CD4-positive, alpha-beta T cell treated with Interferon gamma for 1 hour (primary cell): ENCODE measurements around the gene STK24.

ENCODE experiments used
- DNase-seq: peaks from one replicate; pipeline ENCODE4 v3.0.0-alpha.2; 2020

The STK24 gene

DNA sequence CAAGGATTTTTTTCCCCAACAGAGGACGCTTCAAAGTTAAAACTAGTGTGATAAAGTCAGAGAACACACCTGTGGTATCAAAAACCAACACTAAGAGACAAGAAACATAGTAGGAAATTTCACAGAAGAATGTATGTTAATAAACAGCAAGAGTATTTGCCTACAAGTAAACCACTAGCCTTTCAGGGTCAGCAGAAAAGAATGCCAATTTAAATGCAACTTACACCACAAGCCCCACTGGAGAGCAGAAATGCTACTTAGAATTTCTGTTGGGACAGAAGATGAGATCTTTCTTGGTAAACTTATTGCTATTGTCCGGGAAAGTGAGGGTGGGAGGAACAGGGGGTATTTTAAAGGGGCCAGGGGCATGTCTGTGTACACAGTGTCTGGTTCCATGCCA is 68.6 kb downstream of the STK24 start:
- no peak for DNase-seq

DNA sequence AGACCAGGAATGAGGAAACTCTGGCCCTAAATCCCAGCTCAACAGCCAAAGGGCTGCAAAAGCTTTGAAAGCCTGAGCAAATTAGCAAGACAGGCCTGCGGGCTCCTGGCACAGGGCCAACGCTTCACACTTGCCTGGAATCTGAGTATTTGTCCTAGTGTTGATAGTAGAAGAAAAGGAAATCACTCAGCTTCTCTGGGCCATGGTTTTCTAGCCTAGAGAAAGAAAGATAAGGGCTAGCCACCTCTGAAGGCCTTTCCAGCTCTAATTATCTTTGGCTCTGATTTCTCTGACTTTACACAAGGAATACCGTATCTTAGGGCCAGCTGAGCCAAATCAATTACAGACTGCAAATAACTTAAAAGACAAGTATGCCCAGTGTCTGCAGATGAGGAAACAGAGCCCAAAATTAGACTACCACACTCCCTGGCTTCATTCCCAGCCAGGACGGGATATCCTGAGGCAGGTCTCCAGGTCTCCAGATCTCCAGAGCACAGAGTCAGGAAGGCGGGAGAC is 69.6 kb downstream of the STK24 start:
- DNase-seq: no peak

DNA sequence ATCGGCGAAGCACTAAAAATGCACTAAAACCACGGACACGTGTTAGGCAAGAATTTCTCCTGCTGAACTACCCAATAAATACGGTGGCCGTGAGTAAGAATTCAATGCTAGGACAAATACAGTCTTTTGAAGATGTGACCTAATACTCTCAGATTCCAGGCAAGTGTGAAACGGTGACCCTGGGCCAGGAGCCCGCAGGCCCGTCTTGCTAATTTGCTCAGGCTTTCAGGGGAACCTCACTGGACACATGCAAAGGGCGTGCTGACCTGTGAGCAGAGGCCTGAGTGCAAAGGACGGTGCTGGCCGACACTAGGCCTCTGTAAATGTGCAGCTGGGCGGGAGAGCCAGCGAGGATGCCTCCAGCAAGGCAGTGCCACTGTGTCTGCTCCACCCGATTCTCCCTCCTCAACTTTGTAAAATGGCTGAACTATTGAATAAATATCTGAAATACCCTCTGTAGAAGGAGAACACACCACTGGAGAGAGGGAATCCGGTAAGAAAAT is 70.1 kb downstream of the STK24 start:
- DNase-seq: no peak

DNA sequence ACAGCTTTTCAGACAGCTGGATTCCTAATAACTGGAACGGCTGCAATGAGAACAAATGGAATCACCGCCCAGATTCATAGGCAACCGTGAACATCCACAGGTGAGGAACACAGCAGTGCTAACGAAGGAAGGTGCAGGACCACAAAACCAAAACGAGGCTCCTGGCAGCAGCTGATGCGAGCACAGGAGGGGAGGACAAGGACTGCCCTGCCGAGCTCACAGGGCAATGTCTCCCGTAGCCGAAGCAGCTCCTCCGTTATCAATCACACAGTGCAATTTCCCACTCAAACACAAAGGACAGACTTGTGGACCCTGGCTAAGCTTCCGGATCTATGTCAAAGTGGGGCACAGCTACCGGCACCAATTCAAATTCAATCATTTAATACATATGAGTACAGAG is 70.6 kb downstream of the STK24 start:
- DNase-seq: no peak

DNA sequence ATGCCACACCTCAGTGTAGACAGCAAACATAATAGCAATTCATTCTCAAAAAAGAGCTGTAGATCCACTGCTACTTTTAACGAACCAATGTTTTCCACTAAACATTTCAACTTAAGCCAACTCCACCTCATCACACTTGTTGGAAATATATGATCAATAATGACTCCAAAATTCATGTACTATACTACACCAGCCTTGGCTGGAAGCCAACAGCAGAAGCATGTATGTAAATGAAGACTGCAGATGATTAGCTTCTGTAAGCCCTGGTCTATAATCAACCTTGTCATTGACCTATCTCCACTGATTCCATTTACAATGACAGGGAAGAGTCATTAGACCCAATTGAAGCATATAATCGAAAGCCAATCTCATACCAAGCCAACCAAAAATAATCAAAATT is 71.7 kb downstream of the STK24 start:
- no peak for DNase-seq

DNA sequence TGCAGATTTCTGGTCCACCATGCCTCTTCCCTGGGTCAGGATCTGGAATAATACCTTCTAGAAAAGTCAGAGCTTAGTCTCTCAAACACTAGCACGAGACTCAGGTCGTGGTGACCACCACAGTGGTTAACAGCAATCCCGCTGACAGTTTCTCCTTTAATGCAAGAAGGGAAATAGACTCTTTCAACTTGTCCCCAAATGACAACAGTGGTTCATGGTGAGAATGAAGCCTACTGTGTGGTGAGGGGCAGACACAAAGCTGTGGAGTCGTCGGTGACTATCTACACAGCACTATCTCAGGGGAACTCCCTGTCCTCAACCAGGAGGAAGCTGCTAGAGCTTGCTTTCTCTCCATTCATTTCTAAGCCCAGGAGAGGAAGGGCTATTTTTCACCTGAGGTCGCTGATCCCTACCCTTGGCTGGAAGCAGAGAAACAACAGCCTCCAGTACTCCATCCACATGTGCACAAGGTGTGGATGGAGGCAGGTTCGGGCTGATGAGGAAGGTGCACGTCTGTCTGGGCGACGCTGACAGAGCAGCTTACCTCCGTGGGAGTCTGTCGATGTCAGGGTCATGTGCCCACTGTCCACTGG is 72.4 kb downstream of the STK24 start:
- DNase-seq: no peak

DNA sequence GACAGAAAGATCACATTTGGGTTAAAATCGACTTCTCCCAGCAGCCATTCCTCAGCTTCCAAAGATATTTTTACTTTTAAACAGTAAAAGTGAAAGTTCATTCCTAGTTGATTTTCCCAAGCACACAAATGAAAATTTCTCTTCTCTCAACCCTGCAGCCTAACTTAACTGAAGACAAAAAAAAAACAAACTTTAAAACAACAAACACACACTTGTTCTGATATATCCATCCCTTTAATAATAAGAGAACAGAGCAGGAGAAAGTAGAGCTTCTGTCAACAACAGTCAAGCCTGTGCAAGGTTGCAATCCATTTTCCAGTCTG is 72.9 kb downstream of the STK24 start:
- no peak for DNase-seq

DNA sequence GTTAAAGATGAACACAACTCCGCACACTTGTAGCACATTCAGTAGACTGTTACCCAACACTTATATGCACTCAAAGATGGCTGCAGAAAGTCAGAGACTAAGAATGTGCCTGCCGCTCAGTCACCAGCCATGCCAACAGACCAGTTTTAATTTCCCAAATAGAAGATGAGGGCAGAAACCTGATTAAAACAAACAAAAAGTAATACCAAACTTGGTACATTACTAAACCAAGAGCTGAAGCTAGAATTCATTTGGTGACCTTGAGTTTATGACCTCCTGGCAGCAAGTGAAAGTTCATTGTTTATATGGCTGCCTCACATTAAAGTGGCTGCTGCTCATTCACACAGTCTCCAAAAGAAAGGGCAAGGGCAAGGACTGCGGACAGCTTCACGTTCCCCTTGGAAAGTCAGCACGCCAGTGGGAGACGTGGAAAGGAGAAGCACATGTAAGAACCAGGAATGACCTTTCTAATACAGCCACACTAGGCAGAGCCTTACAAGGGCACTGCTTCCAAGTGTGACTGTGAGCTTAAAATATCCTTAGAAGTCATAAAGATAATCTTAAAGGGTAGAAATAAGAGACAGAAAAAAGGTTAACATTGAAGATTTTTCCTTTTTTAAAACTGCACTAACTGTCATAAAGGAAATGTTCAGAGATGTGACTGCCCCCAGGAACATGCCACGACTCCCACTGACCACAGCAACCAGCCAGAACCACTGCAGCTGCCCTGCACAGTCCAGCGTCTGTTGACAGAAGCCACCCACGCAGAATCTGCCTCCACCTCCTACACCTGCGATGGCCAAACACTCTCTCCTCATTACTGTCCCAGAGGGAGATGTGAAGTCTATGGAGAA is 73.5 kb downstream of the STK24 start:
- no peak for DNase-seq

DNA sequence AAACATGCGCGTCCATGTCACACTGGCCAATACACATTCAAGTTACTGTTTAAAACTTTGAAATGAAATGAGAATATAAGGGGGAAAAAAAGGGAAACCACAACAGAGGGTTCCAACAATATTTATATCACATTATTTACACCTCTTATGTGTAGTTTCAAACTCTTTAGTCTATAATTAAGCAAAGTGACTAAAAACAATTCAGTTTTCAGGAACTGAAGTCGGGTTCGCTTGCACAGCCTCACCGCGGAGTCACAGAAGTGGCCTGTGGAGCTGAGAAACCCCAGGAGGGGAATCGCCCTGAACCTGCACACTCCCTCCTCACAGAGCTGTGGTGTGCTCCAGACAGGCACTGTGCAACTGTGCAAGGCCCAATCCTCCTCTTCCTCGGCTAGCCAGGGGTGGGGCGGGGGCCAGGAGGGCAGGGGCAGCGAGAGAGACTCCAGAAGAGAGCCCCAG is 75.9 kb downstream of the STK24 start:
- no peak for DNase-seq

DNA sequence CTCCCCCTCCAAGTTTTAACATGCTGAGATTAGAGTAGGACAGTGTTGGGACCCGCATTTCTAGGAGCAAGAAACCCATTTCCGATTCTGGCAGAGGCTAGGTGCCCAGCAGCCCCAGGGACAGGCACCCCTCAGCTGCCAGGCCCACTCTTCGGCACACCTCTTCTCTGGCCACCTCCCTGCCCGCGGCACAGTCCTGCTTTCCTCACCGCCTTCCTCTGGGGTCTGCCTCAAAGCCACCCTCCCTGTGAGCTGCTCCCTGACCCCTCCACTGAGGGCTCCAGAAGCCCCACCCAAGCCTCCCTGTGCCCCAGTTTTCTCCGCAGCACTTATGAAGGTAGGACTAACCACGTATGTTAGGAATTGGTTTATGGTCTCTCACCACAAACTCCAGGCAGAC is 79.9 kb downstream of the STK24 start:
- no peak for DNase-seq

DNA sequence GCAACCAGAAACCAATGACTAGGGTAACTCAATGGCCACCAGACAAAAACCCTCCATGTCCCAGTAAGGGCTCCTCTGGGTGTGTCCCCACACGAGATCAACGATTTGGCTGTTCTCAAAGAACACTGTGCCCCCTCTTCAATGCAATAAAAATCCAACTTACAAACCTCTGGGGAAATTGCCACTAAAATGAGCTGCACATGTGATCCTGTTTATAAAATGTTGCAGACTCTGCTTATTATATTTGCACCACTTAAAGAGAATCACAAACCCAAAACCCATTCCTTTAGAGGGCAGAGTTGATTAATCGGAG is 80.5 kb downstream of the STK24 start:
- DNase-seq: no peak

DNA sequence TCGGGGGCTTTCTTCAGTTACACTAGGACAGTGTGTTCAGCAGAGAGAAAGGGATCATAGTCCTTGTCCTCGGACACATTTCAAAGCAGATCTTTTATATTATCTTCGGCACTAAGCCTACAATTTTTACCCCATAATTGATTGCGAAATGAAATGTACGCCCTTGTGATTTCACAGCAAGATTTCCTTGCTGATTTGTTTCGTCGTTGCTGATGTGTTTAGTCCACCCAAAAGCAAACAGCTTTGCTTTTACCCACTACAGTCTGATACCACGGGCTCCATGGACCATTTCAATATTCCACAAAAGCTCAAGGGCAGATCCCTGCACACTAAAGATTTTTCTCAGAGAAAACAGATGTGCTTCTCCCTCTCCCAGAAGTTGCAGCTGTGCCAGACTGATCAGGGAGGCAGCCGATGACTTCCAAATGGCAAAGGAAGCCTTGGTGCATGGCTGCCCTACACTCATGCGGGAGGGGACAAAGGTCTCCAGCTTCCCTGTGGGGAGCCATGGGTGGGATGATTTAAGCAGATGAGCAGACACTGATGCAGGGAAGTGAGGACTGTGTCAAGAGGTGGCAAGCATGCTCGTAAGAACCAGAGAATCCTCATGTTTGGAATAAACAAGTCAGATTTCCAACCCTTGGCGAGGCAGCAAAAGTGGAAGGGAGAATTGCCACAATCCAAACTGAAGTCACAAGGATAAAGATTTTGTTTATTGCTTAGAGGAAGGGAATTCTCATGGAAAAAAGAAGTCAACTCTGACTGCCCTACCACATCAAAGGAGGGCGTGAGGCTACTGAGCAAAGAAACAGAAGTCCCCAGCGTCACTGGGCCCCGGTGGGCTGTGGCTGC is 81.1 kb downstream of the STK24 start:
- DNase-seq: no peak

DNA sequence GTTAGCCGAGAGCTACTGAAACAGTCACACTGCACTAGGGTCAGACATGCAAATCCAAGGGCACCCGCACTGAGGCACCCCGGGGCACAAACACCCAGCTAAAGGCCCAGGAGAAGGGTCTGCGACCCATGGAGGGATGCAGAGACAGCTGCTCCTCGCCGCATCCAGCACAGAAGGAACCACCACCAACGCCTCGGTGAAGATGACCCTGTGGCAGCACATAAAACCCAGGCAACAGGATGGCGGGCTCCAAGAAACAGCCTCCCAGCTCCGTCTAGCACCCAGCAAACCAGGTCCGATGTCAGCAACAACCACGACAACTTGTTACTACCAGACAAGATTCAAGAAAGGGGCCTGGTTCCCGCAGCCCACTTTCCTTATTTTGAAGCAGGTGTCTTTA is 82.1 kb downstream of the STK24 start:
- no peak for DNase-seq

DNA sequence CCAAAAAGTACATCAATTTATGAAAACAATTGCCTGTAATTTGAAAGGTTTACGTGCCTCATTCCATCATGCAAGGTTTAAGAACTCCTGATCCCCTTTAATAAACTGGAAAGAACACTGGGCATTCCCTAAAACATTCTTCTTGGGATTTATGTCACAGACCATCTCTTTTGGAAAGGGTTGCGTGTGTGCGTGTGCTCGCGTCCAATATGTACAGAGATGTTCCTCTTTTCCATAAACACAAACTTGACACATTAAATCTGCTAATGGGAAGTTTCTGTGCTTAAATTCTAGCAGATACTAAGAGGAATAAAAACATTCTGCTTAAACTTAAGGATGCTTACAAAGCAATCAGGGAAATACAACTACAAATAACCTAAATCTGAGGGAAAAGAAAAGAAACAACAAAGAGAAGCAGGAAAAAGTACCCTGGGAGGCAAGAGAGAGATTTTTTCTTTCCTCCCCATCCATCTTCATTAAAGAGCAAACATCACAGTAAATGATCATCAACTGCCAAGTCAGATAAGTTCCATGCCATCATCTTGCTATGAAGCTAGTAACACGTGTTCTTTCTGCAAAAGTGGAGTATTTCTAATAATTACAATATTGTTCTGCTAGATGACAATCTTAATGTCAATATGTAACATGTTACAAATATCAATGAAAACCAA is 83.7 kb downstream of the STK24 start:
- DNase-seq: no peak

DNA sequence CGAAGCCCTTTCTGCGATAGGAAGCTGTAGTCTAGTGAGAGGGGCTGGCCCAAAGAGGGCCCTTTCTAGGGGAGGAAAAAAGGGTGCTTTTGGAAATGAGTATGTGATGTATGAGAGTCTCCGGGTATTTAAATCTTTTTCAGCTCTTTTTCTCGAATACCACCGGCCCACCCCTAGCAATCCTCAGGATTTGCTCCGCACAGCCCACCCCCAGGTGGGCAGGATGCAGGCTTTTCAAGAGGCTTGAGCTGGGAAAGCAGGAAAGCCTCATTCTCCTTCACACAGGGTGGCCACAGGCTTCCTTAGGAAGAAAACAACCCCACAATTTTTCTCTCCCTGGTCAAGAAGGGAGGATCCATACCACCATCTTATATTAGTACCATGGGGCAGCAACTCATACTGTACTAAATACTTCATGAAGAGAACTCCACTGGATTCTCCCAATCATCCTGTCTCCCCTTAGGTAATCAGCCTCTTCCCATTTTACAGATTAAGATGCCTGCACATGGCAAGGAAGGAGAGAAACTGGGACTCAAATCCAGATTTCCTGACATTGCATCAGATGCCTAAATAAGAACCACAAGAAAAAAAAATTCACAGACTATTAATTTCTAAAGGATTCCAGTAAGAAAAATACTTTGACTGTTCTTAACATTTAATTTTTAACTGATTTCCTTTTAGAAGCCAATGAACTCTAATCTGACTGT is 84.4 kb downstream of the STK24 start:
- DNase-seq: no peak

DNA sequence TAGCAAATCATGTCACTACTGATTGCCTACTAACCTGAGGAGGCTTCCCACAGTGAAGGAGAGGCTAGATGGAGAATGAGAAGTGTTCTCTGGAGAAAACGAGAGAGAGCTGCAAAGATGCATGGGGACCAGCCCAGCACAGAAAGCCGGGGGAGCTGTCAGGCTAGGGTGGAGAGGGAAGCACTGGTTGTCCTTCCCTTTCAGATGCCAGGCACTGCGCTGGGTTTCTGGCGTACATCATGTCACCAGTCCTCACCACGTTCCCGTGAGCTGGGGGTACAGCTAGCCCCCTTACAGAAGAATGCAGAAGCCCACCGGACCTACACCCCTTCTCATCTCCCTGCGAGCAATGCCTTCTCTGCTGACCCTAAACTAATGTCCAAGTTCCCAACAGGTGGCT is 86.0 kb downstream of the STK24 start:
- no peak for DNase-seq

DNA sequence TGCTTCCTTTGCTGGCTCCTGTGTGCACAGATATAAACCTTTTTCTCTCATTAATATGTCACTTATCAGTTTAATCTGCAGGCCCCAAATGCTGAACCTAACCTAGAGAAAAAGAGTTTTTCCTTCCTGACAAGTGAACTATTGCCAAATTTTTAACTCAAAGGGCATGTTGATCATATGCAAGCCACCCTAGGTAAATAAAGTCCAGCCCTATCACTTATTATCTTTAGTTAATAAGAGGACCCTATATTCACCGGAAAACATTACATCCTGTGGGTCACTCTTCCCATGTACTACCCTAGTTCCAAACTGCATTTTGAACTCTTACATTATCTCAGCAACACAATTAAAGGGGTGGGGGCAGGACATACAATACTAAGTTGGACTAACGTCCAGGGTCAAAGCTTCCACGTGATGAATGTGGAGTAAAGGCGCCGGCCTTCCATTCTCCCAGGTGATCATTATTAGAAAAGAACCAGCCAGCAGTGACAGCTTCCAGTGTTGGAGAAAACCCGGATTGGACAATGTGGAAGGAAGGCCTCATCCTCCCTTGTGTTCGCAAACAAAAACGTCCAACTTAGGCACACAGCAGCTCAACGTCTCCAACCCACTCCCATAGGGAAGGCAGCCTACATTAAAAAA is 86.6 kb downstream of the STK24 start:
- no peak for DNase-seq

DNA sequence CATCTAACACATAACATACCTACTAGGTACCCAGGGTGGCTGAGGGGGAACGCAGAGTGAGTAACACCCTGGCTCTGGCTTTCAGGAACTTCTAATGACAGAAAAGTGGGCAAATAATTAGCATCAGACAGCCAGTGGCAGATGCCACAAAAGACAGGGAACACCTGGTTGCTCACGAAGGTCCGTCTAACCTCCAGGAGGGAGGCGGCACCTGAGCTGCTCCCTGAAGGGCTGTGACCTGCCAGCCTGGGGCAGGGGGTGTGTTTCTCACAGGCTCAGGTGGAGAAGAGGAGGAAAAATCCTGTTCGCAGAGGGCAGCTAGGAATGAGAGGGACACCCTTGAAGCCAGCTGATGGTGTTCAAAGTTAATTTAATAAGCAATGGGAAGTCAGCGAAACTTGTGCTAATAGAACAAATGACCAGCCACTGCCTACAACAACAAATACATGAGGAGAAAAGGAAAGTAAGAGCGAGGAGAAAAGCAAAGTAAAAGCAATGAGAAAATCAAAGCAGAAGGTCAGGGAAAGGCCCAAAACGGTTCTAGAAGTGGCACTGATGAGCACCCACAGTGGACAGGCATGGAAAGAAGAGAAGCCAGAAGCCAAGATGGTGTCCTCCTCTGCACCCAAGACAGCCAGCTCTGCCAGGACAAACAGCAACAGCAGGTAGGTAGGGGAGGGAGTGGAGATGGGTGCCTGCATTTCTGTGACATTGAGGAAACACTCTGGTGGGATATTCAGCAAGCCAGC is 87.3 kb downstream of the STK24 start:
- DNase-seq: no peak

DNA sequence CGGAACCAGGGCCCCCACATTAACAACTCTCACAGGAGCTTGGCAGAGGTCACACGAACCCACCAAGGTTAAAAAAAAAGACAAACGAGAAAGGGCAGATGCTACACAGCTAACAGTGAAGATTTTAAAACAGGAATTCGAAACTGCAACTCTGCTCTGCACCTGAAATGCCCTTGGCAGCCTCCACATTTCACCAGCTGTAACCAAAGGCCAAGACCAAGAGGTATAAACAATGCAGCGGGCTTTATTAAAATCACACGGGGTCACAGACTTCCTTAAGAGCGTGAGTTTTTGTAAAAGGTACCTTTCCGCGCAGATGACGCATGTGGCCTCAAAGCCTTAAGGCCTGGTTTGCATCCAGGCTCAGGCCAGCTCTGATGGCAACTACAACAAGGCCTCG is 88.2 kb downstream of the STK24 start:
- DNase-seq: no peak

DNA sequence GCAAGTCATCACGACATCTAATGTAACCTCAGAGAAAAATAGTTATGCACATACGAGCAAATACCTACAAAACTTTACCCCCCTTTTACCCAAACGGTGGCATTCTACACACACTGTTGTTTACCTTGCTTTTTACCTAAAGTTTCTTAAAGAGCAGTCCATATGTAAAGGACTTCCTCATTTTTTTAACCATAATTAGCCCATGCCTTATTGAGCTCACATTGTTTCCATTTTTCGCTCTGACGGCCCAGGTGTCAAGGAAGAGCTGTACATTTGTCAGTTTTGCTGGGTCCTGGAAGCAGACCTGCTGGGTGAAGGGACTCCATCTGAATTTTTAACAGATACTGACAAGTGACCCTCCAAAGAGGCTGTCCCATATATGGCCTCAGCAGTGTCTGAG is 89.4 kb downstream of the STK24 start:
- no peak for DNase-seq

DNA sequence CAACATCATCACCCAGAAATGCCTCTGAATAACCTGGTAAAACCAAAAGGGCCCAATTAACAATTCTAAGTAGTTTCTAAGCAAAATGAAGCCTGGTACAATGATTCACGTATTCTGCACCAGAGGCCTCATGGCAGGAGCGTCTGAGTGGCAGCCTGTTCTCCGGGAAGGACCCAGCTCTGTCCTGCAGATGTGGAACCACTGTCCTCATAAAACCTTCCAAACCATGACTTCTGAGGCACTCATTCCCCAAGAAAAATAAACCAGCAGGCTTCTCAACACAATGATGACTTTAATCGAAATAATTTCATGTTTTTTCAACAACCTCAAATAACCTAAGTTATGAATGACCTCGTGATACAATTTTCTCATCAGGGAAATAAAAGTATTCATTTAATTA is 89.9 kb downstream of the STK24 start:
- no peak for DNase-seq
